Spleen (tissue), 7 donors: ENCODE results near the gene NHEJ1.
A peak's percentile ranks its signal among the peaks of the same experiment; 100 is the strongest.

Experiments
- CTCF ChIP-seq, 11 experiments: fragments of 200-600 bp in 7 of 11; fragments of 450-650 bp in 4 of 11; sonication (generic) in 4 of 11; IDR thresholded peaks in 8 of 11; conservative IDR thresholded peaks in 3 of 11; 1 replicate in 7 of 11; 2 replicates in 4 of 11; pipeline versions ENCODE4 v1.4.0 to v1.8.0; 2016 to 2021; ENCODE audit warnings: antibody characterized with exemption in 11 of 11, inconsistent platforms in 4 of 11, mild to moderate bottlenecking in 1 of 11
- POLR2A ChIP-seq, 3 donors: fragments of 450-650 bp; IDR thresholded peaks; one replicate each; pipeline ENCODE4 v1.5.1; 2017; ENCODE audit warnings: antibody characterized with exemption in 3 of 3, mild to moderate bottlenecking in 1 of 3
- donor health status: DM: no; HTN: no; CAD: no; lungs with moderate emphysema.
- donor health status: DM: no; HTN: no; CAD: no.
- donor health status: DM: no; HTN: no; CAD: no.

GRCh38 chr2:219171231-219171651, 10.6 kb upstream of the NHEJ1 start:
- peak in 10 of 11 experiments; percentile 28 to 83 (median 64) for TF ChIP-seq CTCF (IDR thresholded peaks at IDR 0.05 in 8 of 11, conservative IDR thresholded peaks at IDR 0.05 in 3 of 11)
- TF ChIP-seq POLR2A (IDR thresholded peaks at IDR 0.05), result no peak
